AG04450 (cell line): ENCODE data around the gene ITPR3. TPM values are rescaled to one million over a fixed set of nuclear protein-coding genes. Genes with fewer than 3 reads are reported as not detected.

ENCODE experiments used
- CTCF ChIA-PET: fragments of 300-600, 350-600 bp; formaldehyde crosslinking; extraction: SDS; loops from one replicate; lab custom pipeline; 2022; ENCODE audit warnings: antibody characterized with exemption, inconsistent platforms; lab: Charles Lee
- POLR2A ChIA-PET: fragments of 350-600 bp; formaldehyde crosslinking; extraction: SDS; loops from one replicate; lab custom pipeline; 2021; ENCODE audit warnings: antibody characterized with exemption, inconsistent platforms; lab: Yijun Ruan, JAX
- DNase-seq: peaks from one replicate; pipeline ENCODE4 v3.0.0-alpha.2; 2011; ENCODE audit warnings: low read depth, low spot score
- H3K27ac ChIP-seq: one replicate; pipeline ENCODE4 v1.5.1; 2012; ENCODE audit warnings: low read depth, low read length, control low read depth
- H3K27me3 ChIP-seq: one replicate; pipeline ENCODE4 v1.6.0; 2012; ENCODE audit warnings: low read length; ENCODE audit not compliant: control insufficient read depth, insufficient read depth
- H3K4me3 ChIP-seq: 2 replicates; pipeline ENCODE4 v1.5.1; 2011; ENCODE audit warnings: mild to moderate bottlenecking, low read depth, low read length, control low read depth
- H3K9me3 ChIP-seq: 2 replicates; pipeline ENCODE4 v1.5.1; 2012; ENCODE audit warnings: low read length; ENCODE audit not compliant: control insufficient read depth, insufficient read depth
- polyA plus RNA-seq: library from polyadenylated mRNA; depleted of rRNA; stranded (reverse); fragments of >200 nt; gene quantifications from 2 replicates; pipeline ENCODE4 v1.2.3, GENCODE V29; 2011
- TF ChIP-seq, protein P1 (sequence below): IDR thresholded peaks from 2 replicates; pipeline ENCODE4 v1.5.1; 2011; ENCODE audit warnings: low read depth, low read length, control low read depth, inconsistent platforms

ITPR3 gene
- polyA plus RNA-seq, 1 experiment: 4.4 TPM

DNA sequence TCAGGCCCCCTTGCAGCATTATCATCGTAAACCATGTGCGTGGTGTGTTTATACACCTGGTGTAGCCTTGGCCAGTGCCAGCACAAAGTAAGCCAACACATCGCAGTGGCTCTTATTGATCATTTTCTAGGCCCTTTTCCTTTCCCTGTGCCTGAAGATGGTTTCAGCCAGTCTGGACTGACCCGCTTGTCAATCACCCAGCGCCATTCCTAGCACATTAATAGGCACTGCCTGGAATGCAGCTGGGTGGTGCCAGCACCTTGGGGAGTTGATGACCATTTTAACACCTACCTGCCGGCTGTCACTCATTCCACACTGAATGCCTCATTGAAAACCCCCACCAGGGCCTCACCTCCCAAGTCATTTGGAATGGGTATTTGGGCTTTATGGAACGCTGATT is 95.3 kb downstream of the ITPR3 start:
- ChIA-PET CTCF (interaction anchor here (0.5 to 2.4 kb wide), 3 partner anchors 25 to 311 kb away, joined by 3 to 11 read pairs (median 4); no protein-coding TSS in a partner anchor), POLR2A (no interaction called here)
- no peak for DNase-seq
- Histone ChIP-seq H3K9me3 (no peaks in the 10 kb centered on the region), H3K4me3 (no peak overlapping the region), H3K27me3 (peaks cover 22% of the 10 kb centered on the region), H3K27ac (no peak overlapping the region)
- TF ChIP-seq, protein P1, sequence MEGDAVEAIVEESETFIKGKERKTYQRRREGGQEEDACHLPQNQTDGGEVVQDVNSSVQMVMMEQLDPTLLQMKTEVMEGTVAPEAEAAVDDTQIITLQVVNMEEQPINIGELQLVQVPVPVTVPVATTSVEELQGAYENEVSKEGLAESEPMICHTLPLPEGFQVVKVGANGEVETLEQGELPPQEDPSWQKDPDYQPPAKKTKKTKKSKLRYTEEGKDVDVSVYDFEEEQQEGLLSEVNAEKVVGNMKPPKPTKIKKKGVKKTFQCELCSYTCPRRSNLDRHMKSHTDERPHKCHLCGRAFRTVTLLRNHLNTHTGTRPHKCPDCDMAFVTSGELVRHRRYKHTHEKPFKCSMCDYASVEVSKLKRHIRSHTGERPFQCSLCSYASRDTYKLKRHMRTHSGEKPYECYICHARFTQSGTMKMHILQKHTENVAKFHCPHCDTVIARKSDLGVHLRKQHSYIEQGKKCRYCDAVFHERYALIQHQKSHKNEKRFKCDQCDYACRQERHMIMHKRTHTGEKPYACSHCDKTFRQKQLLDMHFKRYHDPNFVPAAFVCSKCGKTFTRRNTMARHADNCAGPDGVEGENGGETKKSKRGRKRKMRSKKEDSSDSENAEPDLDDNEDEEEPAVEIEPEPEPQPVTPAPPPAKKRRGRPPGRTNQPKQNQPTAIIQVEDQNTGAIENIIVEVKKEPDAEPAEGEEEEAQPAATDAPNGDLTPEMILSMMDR: no peak

DNA sequence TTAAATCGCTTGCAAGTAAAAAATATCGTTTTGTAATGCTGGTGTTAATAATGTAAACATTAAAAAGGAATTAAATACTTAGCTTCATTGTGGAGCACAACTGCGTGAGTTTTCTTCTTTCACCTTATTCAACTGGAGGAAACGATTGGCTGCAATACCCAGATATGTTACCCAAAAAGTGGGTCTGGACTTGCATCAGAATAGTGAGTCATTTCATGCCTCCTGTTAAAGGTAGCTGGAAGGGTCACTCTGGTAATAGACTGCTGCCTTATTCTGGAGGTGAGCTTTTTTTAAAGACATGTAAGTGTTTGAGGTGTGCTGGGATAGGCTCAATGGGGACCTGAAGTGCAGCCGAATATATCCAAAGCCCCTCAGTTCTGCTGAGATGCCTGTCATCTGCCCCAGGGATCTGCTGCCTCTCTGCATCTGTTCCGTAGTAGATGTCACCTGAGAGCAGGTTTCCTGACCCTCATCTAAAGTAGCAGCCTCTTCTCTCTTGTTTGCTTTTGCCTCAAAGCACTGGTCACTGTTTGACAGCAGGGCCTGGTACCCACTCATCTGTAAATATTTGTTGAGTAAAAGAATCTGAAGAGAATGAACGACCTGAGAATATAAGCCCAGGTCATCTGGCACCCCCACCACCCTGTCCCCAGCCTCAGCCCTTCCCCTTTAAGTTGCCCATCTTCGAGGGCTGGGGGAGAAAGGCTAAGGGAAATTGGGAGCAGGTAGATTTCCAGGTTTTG is 95.9 kb downstream of the ITPR3 start:
- ChIA-PET CTCF (interaction anchor here (0.5 to 2.4 kb wide), 2 partner anchors 25 to 27 kb away, joined by 4 to 11 read pairs; no protein-coding TSS in a partner anchor), POLR2A (interaction anchor here (0.7 kb wide), 1 partner anchor 107 kb away, joined by 12 read pairs; no protein-coding TSS in a partner anchor)
- TF ChIP-seq, protein P1: no peak
- H3K9me3 ChIP-seq: no peaks in the 10 kb centered on the region
- H3K4me3 ChIP-seq: no peak overlapping the region
- no peak overlapping the region for H3K27ac ChIP-seq
- H3K27me3 ChIP-seq: peaks cover 22% of the 10 kb centered on the region
- no peak for DNase-seq

DNA sequence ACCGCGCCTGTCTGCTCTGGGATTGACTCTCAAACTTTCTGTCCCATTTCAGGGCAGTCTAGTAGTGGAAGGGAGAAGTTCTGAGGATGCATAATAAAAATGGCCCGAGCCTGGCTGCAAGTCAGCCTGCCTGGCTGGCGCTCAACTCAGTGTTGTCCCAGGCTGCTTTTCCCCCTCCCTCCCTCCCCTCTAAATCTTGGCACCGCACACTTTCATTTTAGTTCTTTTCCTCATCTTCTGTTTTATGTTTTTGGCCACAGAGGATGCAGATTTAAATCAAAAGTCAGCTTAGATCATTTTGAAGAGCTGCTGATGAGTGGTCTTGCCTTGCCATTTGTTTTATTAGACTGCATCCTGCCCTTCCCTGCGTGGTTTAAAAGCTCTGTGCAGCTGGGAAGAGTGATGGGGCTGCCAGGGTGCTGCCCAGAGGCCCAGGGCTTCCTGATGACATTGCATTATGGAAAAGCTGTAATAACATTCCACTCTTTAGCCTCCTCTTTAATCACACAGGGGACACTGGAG is 96.9 kb downstream of the ITPR3 start:
- Histone ChIP-seq H3K4me3 (no peak overlapping the region), H3K9me3 (no peaks in the 10 kb centered on the region), H3K27me3 (peaks cover 31% of the 10 kb centered on the region), H3K27ac (no peak overlapping the region)
- TF ChIP-seq, protein P1: no peak
- CTCF ChIA-PET: no interaction called here
- POLR2A ChIA-PET: interaction anchor here (0.7 kb wide), 1 partner anchor 108 kb away, joined by 12 read pairs; no protein-coding TSS in a partner anchor
- no peak for DNase-seq

DNA sequence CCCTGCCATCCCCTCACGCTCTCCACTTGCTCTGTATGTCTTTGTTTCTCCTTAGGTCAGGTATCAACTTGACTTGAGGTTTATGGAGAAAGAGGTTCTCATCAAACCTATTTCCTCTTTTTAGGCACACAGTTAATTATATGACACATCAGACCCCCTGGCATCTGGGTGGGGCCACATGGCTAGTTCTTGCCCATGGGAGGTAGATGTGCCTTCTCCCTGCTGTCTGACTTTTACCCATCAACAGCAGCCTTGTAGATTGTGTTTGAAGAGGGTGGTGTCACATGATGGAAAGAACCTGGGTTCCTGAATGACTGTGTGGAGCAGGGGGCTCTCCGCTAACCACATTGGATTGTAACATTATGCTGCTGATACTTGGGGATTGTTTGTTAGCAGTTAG is 97.6 kb downstream of the ITPR3 start:
- H3K27me3 ChIP-seq: peaks cover 31% of the 10 kb centered on the region
- ChIA-PET POLR2A (no interaction called here), CTCF (no interaction called here)
- no peaks in the 10 kb centered on the region for H3K9me3 ChIP-seq
- no peak overlapping the region for H3K27ac ChIP-seq
- DNase-seq: no peak
- H3K4me3 ChIP-seq: no peak overlapping the region
- TF ChIP-seq, protein P1: no peak

DNA sequence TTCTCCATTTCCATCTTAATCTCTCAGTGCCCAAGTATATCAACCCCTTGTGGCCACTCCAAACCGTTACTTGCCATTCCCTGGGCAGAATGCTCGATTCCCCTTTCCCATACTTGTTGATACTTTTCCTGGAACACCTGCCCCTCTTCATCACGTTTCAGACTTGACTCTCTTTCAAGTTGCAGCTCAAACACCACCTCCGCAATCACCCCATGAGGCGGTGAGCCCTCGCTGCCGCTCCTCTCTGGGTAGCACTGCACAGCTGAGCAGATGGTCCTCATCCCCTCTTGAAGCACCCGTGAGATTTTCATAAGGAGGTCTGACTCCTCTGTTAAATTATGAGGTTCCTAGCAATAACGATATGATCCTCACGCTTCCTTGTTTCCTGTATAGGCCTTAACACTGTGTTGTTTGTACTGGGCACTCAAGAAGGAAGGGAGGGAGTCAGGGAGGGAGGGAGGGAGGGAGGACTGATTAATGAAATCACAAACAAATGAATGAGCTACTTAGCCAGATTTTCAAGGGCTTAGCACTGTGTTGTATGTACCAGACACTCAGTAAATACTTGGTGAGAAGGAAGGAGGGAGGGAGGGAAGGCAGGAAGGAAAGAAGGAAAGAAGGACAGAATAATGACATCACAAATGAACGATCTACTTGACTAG is 98.3 kb downstream of the ITPR3 start:
- POLR2A ChIA-PET: no interaction called here
- Histone ChIP-seq H3K9me3 (no peaks in the 10 kb centered on the region), H3K4me3 (no peak overlapping the region), H3K27ac (no peak overlapping the region), H3K27me3 (peaks cover 31% of the 10 kb centered on the region)
- DNase-seq: no peak
- TF ChIP-seq, protein P1: no peak
- CTCF ChIA-PET: interaction anchor here (0.6 to 2.2 kb wide), 3 partner anchors 8 to 25 kb away, joined by 3 to 13 read pairs (median 4); partner anchors contain the start of gene UQCC2
